Measurements from ENCODE around the gene CRPPA.

CRPPA gene

GRCh38 chr7:16422917-16423316 lies 1.6 kb upstream of the CRPPA start:
- no peak overlapping the region for H3K4me3 ChIP-seq (ENCODE audit: low read length)
- no peak for TF ChIP-seq CTCF (IDR thresholded peaks at IDR 0.05; ENCODE audit: insufficient read depth, low read depth, low read length, missing control alignments)
- DNase-seq (ENCODE audit: low read depth): no peak

GRCh38 chr7:16422103-16422435 lies 731 bp upstream of the CRPPA start:
- H3K4me3 ChIP-seq (ENCODE audit: low read length): no peak overlapping the region
- no peak for DNase-seq (ENCODE audit: low read depth)
- no peak for TF ChIP-seq CTCF (IDR thresholded peaks at IDR 0.05; ENCODE audit: insufficient read depth, low read depth, low read length, missing control alignments)

- peak; percentile 76 for DNase-seq (ENCODE audit: low read depth)
- H3K4me3 ChIP-seq (ENCODE audit: low read length): peak overlapping the region; percentile 55
- peak; percentile 26 for TF ChIP-seq CTCF (IDR thresholded peaks at IDR 0.05; ENCODE audit: insufficient read depth, low read depth, low read length, missing control alignments)
Observed at GRCh38 chr7:16420649-16421332, 547 bp downstream of the CRPPA start.

- H3K4me3 ChIP-seq (ENCODE audit: low read length): peak overlapping the region; percentile 55
- no peak for TF ChIP-seq CTCF (IDR thresholded peaks at IDR 0.05; ENCODE audit: insufficient read depth, low read depth, low read length, missing control alignments)
- DNase-seq (ENCODE audit: low read depth): no peak
Observed at GRCh38 chr7:16420329-16420648, 1.0 kb downstream of the CRPPA start.

- no peak for TF ChIP-seq CTCF (IDR thresholded peaks at IDR 0.05; ENCODE audit: insufficient read depth, low read depth, low read length, missing control alignments)
- H3K4me3 ChIP-seq (ENCODE audit: low read length): peak overlapping the region; percentile 55
- DNase-seq (ENCODE audit: low read depth): no peak
Observed at GRCh38 chr7:16419859-16420258, 1.5 kb downstream of the CRPPA start.

- no peak overlapping the region for H3K4me3 ChIP-seq (ENCODE audit: low read length)
- TF ChIP-seq CTCF (IDR thresholded peaks at IDR 0.05; ENCODE audit: insufficient read depth, low read depth, low read length, missing control alignments): no peak
Observed at GRCh38 chr7:16419126-16419525, 2.2 kb downstream of the CRPPA start.

GRCh38 chr7:16417906-16418305 lies 3.4 kb downstream of the CRPPA start:
- TF ChIP-seq CTCF (IDR thresholded peaks at IDR 0.05; ENCODE audit: insufficient read depth, low read depth, low read length, missing control alignments): no peak
- no peak overlapping the region for H3K4me3 ChIP-seq (ENCODE audit: low read length)
- no peak for DNase-seq (ENCODE audit: low read depth)

More at GRCh38 chr7:16419126-16419525, 2.2 kb downstream of the CRPPA start:
- no peak for DNase-seq (ENCODE audit: low read depth)

All from epithelial cell of esophagus (primary cell).